Endothelial cell of umbilical vein (primary cell): ENCODE measurements around the gene RPS2. TPM values are rescaled to one million over a fixed set of nuclear protein-coding genes. Genes with fewer than 3 reads are reported as not detected.

ENCODE experiments used
- BruUV-seq: library from RNA; stranded (reverse); fragments of 400-500 nt; replicated peaks from 2 replicates; lab custom pipeline; 2021; lab: Mats Ljungman, UMichigan
- CTCF ChIA-PET: fragments of 300-600, 350-600 bp; sonication (Branson Sonifier 250); formaldehyde crosslinking; loops from one replicate; lab custom pipeline; 2021; ENCODE audit warnings: antibody characterized with exemption, inconsistent platforms; lab: Charles Lee
- POLR2A ChIA-PET: fragments of 300-600, 350-600 bp; sonication (Branson Sonifier 250); formaldehyde crosslinking; loops from one replicate; lab custom pipeline; 2021; ENCODE audit warnings: antibody characterized with exemption, inconsistent platforms; lab: Charles Lee
- DNase-seq: peaks from one replicate; pipeline ENCODE4 v3.0.0-alpha.2; 2011; ENCODE audit warnings: low read depth, low spot score
- FAIRE-seq: peaks from 2 replicates; lab custom pipeline; 2011; peaks lifted over from hg19 to GRCh38; lab: Jason Lieb, UNC
- H2AFZ ChIP-seq: 2 replicates; pipeline ENCODE4 v1.6.0; 2012; ENCODE audit warnings: low read depth, low read length, control low read depth, inconsistent platforms
- H3K27ac ChIP-seq: 2 replicates; pipeline ENCODE4 v1.5.1; 2011; ENCODE audit warnings: low read depth, mild to moderate bottlenecking, control low read depth, low read length, moderate library complexity; ENCODE audit not compliant: insufficient read depth
- H3K27me3 ChIP-seq, 2 experiments: 2 replicates each; pipeline versions ENCODE4 v1.6.0 to v1.6.1; 2011; ENCODE audit warnings: low read length in 2 of 2, mixed read lengths in 1 of 2; ENCODE audit not compliant: control insufficient read depth in 2 of 2, insufficient read depth in 2 of 2
- H3K36me3 ChIP-seq, 2 experiments: 2 replicates in 1 of 2; 3 replicates in 1 of 2; pipeline ENCODE4 v1.5.1; 2011; ENCODE audit warnings: low read length in 2 of 2, mild to moderate bottlenecking in 1 of 2, moderate library complexity in 1 of 2; ENCODE audit not compliant: control insufficient read depth in 2 of 2, insufficient read depth in 2 of 2; ENCODE audit errors: extremely low read depth in 1 of 2
- H3K4me1 ChIP-seq: 3 replicates; pipeline ENCODE4 v1.5.1; 2011; ENCODE audit warnings: mild to moderate bottlenecking, low read length; ENCODE audit not compliant: control insufficient read depth, insufficient read depth; ENCODE audit errors: extremely low read depth
- H3K4me2 ChIP-seq: 2 replicates; pipeline ENCODE4 v1.6.1; 2011; ENCODE audit warnings: low read length, control low read depth, mixed read lengths; ENCODE audit not compliant: insufficient read depth
- H3K4me3 ChIP-seq, 3 experiments: fragments of 200-600 bp in 1 of 3; sonication (generic), shearing (Covaris generic) in 1 of 3; replicated peaks in 1 of 3; 2 replicates each; pipeline ENCODE4 v1.5.1; 2011 to 2016; ENCODE audit warnings: control low read depth in 3 of 3, low read length in 3 of 3, mild to moderate bottlenecking in 2 of 3, inconsistent platforms in 1 of 3, low read depth in 1 of 3, moderate library complexity in 1 of 3; ENCODE audit not compliant: insufficient read depth in 1 of 3
- H3K79me2 ChIP-seq: 2 replicates; pipeline ENCODE4 v1.6.0; 2012; ENCODE audit warnings: low read length, inconsistent platforms; ENCODE audit not compliant: control insufficient read depth, insufficient read depth
- H3K9ac ChIP-seq: replicated peaks from 2 replicates; pipeline ENCODE3; 2011; ENCODE audit warnings: low read length, control low read depth; ENCODE audit not compliant: insufficient read depth; ENCODE audit errors: extremely low read depth
- H3K9me1 ChIP-seq: replicated peaks from 3 replicates; pipeline ENCODE4 v1.6.0; 2011; ENCODE audit warnings: mild to moderate bottlenecking, low read length; ENCODE audit not compliant: control insufficient read depth, insufficient read depth; ENCODE audit errors: extremely low read depth
- H3K9me3 ChIP-seq: replicated peaks from 2 replicates; pipeline ENCODE4 v1.5.1; 2012; ENCODE audit warnings: low read length, inconsistent platforms; ENCODE audit not compliant: control insufficient read depth, insufficient read depth
- H4K20me1 ChIP-seq: replicated peaks from 2 replicates; pipeline ENCODE3; 2011; ENCODE audit warnings: mild to moderate bottlenecking, low read length; ENCODE audit not compliant: control insufficient read depth, insufficient read depth; ENCODE audit errors: extremely low read depth
- EZH2 ChIP-seq: IDR thresholded peaks from 2 replicates; pipeline ENCODE4 v1.6.1; 2012; ENCODE audit warnings: borderline replicate concordance, low read depth, mild to moderate bottlenecking, moderate library complexity, low read length, inconsistent platforms; ENCODE audit not compliant: severe bottlenecking
- FOS ChIP-seq: IDR thresholded peaks from 2 replicates; pipeline ENCODE4 v1.6.1; 2011; ENCODE audit warnings: mild to moderate bottlenecking, low read length, moderate library complexity, borderline replicate concordance; ENCODE audit not compliant: insufficient read depth
- GATA2 ChIP-seq: IDR thresholded peaks from 2 replicates; pipeline ENCODE4 v1.7.0; 2011; ENCODE audit warnings: low read depth, mild to moderate bottlenecking, moderate library complexity, mixed read lengths, low read length; ENCODE audit not compliant: insufficient read length, insufficient read depth
- JUN ChIP-seq: IDR thresholded peaks from 2 replicates; pipeline ENCODE4 v1.6.1; 2011; ENCODE audit warnings: borderline replicate concordance, low read depth; ENCODE audit not compliant: insufficient read length, insufficient read depth
- MYC ChIP-seq: IDR thresholded peaks from one replicate; pipeline ENCODE4 v1.6.1; 2011; ENCODE audit warnings: mild to moderate bottlenecking, low read depth, low read length
- POLR2A ChIP-seq: IDR thresholded peaks from 2 replicates; pipeline ENCODE4 v1.6.1; 2012; ENCODE audit warnings: low read depth, mild to moderate bottlenecking, control low read depth, low read length
- POLR2AphosphoS5 ChIP-seq: IDR thresholded peaks from 2 replicates; pipeline ENCODE4 v1.6.1; 2012; ENCODE audit warnings: low read depth, mild to moderate bottlenecking, control low read depth, low read length, moderate library complexity; ENCODE audit not compliant: insufficient read depth
- dilution Hi-C: fragments of 300-500 bp; cut with MboI; formaldehyde crosslinking; loops from one replicate; pipeline ENCODE4 v1.15.0; 2019; ENCODE audit warnings: low sequenced_read_pairs; ENCODE audit not compliant: extremely low pct_ligation_motif_present
- intact Hi-C: fragments of 100-400 bp; cut with micrococcal nuclease; formaldehyde crosslinking; loops from one replicate; pipeline ENCODE4 v1.10.0; 2022
- polyA plus RNA-seq, 4 experiments: library from polyadenylated mRNA; depleted of rRNA in 3 of 4; stranded (reverse) in 3 of 4; unstranded in 1 of 4; fragments of >200 nt; gene quantifications; 2 replicates each; pipeline versions ENCODE4 v1.2.1 to v1.2.3, GENCODE V29; 2011 to 2012; ENCODE audit warnings: missing spikeins in 1 of 4
- total RNA-seq: library from RNA; stranded (reverse); gene quantifications from 2 replicates; pipeline ENCODE4 v1.2.3, GENCODE V29; 2021
- TF ChIP-seq, protein P1 (sequence below), 2 donors: IDR thresholded peaks; 1 replicate in 1 of 2; 2 replicates in 1 of 2; pipeline ENCODE4 v1.5.1; 2011; ENCODE audit warnings: low read length in 2 of 2, mild to moderate bottlenecking in 2 of 2, moderate library complexity in 2 of 2, control low read depth in 1 of 2, inconsistent platforms in 1 of 2, low read depth in 1 of 2; ENCODE audit not compliant: insufficient read depth in 1 of 2; ENCODE audit errors: extremely low read depth in 1 of 2
- TF ChIP-seq, protein P2 (sequence below): IDR thresholded peaks from 2 replicates; pipeline ENCODE4 v1.6.1; 2011; ENCODE audit not compliant: insufficient read depth, insufficient read length

Gene RPS2
- total and polyA plus RNA-seq, 2 donors (not counting 3 experiments of a cell fraction or from before 2014, with no cell fraction given) = 2,793 to 9,021 TPM

GRCh38 chr16:1977875-1978268 lies 13.2 kb upstream of the RPS2 start:
- Histone ChIP-seq H3K36me3 (peaks cover 9 to 37% of the 10 kb centered on the region in 2 experiments), H3K4me3 (no peak overlapping the region), H3K4me2 (no peak overlapping the region), H3K27me3 (peaks cover 34 to 37% of the 10 kb centered on the region in 2 experiments), H3K4me1 (peaks cover under 1% of the 10 kb centered on the region), H3K9me3 (no peaks in the 10 kb centered on the region), H3K27ac (no peak overlapping the region), H2AFZ (no peak overlapping the region), H4K20me1 (no peaks in the 10 kb centered on the region), H3K9me1 (no peaks in the 10 kb centered on the region), H3K9ac (no peak overlapping the region), H3K79me2 (peaks cover 6% of the 10 kb centered on the region)
- ChIA-PET CTCF (no interaction called here), POLR2A (no interaction called here)
- dilution Hi-C loops (no loop called here), intact Hi-C loops (no loop called here)
- TF ChIP-seq EZH2 (no peak), POLR2A (no peak), FOS (no peak), JUN (no peak), POLR2AphosphoS5 (no peak), GATA2 (no peak), MYC (no peak)
- TF ChIP-seq, protein P1, sequence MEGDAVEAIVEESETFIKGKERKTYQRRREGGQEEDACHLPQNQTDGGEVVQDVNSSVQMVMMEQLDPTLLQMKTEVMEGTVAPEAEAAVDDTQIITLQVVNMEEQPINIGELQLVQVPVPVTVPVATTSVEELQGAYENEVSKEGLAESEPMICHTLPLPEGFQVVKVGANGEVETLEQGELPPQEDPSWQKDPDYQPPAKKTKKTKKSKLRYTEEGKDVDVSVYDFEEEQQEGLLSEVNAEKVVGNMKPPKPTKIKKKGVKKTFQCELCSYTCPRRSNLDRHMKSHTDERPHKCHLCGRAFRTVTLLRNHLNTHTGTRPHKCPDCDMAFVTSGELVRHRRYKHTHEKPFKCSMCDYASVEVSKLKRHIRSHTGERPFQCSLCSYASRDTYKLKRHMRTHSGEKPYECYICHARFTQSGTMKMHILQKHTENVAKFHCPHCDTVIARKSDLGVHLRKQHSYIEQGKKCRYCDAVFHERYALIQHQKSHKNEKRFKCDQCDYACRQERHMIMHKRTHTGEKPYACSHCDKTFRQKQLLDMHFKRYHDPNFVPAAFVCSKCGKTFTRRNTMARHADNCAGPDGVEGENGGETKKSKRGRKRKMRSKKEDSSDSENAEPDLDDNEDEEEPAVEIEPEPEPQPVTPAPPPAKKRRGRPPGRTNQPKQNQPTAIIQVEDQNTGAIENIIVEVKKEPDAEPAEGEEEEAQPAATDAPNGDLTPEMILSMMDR (IDR thresholded peaks at IDR 0.05; ENCODE audit: extremely low read depth in 1 of 2, insufficient read depth in 1 of 2, low read depth in 1 of 2, low read length in 2 of 2) = no peak
- TF ChIP-seq, protein P2, sequence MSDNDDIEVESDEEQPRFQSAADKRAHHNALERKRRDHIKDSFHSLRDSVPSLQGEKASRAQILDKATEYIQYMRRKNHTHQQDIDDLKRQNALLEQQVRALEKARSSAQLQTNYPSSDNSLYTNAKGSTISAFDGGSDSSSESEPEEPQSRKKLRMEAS = no peak
- no peak for DNase-seq
- FAIRE-seq = no peak
- TSS peak; percentile 4 for BruUV-seq
